AML-193 (cell line): ENCODE results near the gene LRP2BP.

ENCODE experiments used
- DNase-seq, 2 experiments: peaks; one replicate each; lab custom pipeline; 2025; lab: John Stamatoyannopoulos, UW

LRP2BP gene

DNA sequence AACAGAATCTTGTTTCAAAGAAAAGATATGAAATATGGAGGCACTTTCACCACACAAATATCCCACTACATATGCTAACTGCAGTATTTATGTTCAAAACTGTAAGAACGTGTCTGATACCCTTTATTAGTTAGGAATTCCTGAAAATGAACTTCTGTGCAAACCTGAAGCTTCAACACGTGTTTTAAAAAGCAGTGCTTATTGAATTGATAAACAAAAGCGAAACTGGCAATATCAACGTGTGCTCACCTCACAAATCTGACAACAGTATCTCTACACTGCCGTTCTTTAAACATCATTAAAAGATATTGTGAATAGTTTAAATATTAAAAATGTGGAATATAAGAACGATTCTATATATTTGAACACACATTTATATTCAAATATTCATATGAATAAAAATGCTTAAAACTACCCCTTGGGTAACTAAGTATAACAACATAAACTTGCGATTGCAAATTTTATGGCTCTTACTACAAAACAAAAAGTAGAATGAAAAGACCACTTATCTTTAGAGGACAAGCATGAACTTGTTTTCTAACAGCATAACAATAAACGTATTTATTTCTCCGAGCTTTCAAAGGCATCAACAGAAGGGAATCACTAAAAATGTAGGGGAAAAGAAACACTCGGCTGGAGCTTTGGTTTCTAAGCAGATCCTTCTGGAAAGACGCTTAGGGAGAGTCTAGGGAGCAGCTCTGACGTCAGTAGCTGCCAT is at the start of gene LRP2BP:
LRP2BP (minus strand) TSS at position 687 of the 718 bp plus-strand sequence. CDS start 17,738 bp downstream, outside the sequence.
- DNase-seq, result no peak

DNA sequence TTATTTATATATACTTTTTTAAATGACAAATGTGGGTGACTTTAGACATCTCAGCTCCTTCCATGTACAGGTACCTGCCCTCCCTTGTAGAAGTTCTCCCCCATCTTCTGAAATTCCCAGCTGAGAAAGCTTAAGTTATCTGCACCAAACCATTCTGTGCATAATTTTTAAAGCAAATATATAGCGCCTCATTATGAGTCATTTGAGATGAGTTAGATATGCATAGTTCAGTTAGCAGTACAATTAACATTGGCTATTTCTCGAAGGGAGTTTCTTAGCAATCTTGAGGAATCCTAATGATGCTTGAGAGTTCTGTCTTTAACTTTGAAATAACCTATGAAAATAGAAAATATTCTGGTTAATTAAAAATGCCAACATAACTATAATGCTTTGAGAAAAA is 49.5 kb upstream of the LRP2BP start:
- DNase-seq, result no peak

DNA sequence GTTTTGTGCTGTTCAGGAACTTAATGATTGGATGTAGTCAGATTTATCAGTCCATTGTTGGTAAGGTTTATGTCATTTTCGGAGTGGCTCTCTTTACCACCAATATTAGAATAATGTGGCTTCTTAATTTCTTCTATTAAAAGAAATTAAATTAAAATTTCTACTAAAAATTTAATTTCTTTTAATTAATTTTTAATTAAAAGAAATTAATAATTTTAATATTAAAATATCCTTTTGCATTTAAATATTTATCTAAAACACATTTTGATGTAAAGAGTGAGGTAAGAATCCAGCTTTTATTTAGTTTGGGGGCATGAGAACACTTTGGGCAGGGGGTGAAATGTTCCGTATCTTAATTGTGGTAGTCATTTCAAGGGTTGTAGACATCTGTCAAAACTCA is 45.8 kb upstream of the LRP2BP start:
- DNase-seq, result no peak

DNA sequence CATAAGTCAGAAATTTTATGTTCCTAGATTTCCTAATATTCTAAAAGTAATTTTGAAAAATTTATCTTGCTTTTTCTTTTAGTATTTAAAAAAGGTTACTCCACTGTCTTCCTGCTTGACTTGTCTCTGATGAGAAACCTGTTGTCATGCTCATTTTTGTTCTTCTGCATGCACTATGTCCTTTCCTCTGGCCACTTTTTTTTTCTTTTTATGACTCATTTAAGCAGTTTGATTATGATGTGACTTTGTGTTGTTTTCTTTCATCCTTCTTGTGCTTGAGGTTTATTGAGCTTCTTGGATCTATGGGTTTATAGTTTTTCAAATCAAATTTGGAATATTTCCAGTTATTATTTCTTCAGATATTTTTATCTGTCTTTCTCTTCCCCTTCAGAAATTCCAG is 42.1 kb upstream of the LRP2BP start:
- DNase-seq, result no peak

DNA sequence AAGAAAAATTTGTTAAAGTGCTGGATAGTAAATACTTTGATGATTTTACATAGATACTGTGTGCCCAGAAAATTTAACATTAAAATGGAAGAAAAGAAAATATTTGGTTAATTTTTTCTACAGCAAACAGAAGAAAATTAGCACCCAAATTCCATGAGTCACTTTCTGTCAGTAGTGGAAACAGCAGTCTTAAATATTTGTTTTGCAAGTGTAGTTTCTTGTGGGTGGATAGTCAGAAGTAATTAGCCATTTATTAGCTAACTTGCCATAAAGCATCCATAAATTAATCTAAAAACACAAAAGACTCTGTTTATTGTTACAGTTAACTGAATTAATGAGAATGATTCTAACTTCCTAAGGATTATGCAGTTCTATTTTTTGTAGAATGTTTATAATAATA is 39.7 kb upstream of the LRP2BP start:
- no peak for DNase-seq

DNA sequence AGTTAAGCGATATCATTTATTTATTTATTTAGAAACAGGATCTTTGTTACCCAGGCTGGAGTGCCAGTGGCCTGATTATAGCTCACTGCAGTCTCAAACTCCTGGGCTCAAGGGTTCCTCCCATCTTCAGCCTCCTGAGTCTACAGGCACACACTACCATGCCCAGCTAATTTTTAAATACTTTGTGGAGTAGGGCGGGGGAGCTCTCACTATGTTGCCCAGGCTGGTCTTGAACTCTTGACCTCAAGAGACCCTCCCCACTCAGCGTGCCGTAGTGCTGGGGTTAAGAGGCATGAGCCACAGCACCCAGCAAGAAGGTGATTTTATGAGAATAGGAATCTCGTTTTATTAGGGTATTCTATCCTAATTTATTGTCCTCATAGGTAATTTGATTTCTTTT is 33.9 kb upstream of the LRP2BP start:
- no peak for DNase-seq

DNA sequence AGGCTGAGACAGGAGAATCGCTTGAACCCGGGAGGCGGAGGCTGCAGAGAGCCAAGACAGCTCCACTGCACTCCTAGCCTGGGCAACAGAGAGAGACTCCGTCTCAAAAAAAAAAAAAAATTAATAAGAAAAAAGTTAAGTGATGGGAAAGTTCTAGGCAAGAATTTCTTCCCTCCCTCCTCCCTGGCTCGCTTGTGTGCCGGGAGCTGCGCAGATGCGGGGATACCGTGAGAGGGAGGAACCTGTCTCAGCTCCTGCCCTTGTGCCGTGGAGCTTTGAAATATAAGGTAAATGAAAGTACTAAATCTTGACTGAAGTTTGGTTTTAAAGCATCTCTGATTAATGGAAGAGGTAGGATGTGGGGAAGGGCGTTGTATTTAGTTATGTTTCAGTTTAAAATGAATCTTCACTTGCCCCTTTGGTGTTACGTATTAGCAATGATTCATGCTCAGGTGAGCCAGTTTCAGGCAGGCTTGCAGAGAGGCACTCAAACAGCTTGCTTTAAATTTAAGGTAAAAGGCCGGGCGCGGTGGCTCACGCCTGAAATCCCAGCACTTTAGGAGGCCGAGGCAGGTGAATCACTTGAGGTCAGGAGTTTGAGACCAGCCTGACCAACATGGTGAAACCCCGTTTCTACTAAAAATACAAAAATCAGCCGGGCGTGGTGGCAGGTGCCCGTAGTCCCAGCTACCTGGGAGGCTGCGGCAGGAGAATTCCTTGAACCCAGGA is 31.4 kb upstream of the LRP2BP start:
- DNase-seq, result no peak

DNA sequence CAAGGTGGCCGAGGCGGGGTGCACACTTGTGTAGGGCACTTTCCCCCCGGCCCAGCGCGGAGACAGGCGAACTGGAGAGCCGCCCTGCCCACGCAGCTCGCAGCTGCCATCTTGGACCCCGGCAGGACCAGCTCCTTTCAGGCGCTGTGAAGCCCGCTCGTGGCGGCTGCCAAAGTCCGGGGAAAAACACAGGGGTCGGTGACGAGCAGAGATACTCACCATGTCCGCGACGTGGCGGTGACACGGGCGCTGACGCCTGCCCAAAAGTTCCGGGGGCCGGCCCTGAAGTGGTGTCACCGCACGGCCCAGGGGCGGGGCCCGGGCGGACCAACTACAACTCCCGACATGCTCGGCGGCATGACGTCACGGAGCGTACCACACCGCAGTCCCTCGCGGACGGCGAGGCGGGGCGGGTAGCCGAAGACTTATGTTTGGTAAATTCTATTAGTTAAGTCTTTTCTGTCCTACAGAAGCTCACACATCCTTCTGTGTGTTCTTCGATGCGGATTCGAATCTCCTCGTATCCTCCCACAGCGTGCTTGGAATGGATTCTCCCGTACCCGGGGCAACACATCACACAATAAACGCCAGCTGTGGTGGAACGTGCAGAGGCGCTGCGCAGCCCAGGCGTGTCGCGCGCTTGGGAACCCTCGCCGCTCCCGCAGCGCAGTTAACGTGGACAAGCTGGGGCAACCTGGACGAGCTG is 30.1 kb upstream of the LRP2BP start, which contains the start of gene UFSP2:
UFSP2 (minus strand) TSS at position 318 of the 706 bp plus-strand sequence; CDS start at position 222, 96 bp downstream.
- peak; percentile 78 to 89 for DNase-seq

DNA sequence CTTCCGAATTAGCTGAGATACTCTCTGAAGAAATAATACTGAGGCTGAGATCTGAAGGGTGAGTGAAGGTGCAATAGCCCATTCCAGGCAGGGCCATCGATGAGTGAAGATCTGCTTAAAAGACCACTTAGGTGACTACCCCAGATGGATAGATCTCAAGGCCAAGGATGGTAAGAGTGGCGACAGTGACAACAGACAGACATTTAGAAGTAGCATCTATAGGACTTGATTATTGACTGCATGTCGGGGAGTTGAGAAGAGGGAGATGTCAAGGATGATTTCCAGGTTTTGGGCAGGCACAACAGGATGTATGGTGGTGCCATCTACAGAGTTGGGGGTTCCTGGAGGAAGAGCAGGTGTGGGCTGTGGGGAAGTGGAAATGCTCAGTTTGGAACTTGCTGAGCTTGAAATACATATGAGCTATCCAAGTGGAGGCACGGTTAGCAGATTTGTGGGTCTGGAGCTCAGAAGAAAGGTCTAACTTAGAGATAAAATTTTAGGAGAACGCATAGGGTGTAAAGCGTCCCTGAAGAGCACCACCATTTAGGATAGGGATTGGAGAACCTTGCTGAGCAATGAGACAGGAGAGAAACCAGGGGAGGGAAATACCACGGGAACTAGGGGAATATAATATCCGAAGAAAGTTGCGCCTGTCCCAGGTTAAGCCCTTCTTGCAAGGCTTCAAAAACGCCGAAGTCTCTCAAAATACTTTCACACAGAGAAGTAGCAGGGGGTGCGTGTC is 29.4 kb upstream of the LRP2BP start:
- DNase-seq, result peak; percentile 49 to 56

DNA sequence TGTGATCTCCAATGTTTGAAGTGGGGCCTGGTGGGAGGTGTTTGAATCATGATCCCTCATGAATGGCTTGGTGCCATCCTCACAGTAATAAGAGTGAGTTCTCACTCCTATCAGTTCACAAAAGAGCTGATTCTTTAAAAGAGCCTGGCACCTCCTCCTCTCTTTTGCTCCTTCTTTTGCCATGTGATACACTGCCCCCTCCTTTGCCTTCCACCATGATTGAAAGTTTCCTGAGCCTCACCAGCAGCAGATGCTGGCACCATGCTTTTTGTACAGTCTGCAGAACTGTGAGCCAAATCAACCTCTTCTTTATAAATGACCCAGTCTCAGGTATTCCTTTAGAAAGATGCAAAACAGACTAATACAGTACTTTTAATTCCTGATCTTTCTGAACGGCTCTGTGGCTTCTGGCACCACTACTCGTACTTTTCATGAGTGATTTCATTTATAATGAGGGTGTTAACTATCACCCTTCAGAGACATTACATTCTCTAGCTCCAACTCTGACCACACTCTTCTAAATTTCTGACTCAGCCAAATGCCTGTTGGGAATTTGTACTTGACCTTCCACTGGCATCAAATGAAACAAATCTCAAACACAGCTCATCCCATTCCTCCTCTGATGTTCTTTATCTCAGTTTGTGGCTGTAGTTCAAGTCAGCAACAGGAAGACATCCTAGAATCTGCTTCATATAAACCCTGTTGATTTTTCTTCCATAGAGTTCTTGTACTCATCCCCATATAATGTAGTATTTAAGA is 25.8 kb upstream of the LRP2BP start:
- no peak for DNase-seq

DNA sequence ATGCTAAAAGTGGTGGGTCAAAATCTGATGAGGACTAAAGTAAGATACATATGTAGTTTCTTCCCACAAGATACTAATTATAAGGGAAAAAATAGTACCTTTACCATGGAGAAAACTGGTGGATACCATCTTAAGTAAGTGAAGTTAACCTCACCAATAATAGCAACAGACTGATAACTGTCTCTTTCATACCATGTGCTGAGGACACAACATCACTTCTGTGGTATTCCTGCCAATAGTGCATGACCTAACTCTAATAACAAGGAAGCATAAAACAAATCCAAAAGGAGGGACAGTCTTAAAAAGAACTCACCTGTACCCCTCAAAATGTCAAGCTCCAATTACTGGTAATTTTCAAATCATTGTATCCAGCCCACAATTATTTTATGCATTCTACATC is 21.2 kb upstream of the LRP2BP start:
- no peak for DNase-seq

DNA sequence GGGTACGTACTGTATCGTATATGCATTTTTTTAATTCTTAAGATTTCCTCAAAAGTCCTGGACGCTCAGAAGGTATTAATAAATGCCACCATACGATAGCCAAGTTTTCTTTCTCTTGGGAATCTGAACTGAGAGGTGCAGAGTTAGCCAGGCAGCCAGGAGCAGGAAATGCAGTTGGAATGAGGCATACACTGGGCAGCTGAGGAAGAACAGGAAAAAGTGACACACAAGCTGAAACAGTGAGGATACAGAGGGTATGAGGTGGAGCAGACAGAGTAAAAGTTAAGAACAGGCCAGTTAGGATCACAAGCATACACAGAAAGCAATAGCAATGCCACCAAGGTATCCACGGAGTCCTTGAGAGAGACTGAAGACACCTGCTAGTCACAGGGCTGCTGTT is 16.7 kb upstream of the LRP2BP start:
- DNase-seq, result no peak

DNA sequence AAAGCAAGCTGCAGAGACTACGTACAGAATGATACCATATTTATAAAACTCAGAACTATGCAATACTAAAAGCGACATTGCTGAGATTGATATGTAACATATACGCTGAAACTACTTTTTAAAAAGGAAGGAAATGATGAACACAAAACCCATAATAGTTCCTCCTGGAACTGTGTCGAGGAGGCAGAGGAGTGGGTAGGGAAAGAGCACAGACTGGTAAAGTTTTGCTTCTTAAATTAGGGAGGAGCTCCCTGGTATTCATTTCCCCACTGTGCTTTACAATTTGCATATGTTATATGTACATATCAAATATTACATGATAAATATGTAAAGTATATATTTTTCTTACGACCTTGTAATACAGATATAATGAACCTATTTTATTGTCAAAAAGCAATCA is 16.1 kb upstream of the LRP2BP start:
- DNase-seq, result no peak

DNA sequence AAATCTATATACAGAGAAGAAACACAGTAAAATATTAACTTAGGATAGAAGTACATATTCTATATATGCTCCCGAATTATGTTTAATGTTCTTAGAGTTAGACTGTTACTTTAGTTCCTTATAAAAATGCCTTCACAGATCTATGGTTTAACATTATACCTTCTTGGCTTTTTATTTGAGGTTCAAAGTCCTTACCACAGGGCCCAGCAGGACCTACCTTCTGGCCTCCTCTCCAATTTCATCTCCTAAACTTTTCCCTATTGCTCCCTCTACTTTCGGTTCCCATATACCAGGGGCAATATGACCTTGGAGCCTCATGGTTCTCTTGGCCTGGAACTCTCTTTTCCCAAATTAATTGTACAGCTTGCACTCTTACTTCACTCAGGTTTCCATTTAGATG is 12.7 kb upstream of the LRP2BP start:
- no peak for DNase-seq

DNA sequence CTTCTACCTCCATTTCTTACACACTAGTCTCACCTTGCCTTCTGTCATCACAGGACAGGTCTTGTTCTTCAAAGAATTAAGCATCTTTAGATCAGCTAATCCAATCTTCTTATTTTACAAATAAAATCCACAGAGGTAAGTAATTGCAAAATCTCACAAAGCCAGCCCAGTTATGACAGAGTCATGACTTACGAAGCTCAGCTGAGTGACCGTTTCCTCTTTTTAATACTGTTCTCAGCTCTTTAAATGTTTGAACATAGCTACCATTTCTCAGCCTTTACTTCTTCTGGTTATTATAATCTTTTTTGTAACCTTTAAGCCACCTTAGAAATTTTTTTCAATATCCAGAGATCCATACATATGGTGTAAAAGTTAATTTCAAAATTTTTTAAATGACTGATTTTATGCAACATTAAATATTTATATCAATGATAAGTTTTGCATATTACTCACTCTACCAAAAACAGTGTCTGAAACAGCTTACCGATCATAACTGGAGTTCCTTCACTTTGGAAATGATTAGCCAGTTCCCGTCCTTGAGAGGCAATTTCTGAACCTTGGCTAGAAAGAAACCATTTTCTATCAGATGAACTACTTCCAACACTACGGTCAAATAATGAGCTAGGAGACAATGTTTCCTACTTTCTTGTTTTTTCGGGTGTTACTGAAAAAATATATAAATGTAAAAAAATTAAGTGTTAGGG is 9.7 kb upstream of the LRP2BP start:
- no peak for DNase-seq

DNA sequence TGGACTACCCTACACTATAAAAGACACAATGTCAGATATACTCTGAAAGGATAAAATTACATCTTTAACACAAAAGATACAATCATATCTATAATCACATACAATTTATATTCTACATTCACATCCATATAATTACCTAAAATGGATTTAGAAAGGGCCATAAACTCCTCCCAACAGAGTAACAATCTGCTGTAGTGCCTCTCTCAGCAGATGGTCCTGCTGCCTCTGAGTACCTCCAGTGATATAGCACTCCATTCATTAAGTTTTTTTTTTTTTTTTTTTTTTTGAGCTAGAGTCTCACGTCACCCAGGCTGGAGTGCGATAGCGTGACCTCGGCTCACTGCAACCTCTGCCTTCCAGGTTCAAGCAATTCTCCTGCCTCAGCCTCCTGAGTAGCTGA is 8.3 kb upstream of the LRP2BP start:
- DNase-seq, result no peak

DNA sequence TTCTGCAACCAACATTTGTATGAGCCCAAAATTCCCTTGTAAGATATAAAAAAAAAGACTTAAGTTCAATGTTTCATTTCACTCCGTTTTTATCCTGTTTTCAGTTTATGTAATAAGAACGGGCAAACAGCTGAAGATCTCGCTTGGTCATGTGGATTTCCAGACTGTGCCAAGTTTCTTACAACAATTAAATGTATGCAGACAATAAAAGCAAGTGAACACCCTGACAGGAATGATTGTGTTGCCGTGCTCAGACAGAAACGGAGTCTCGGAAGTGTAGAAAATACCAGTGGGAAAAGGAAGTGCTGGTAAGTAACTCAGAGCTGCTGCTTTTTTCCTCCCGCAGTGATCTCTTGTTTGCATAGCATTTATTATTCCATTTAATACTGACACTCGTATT is 3.7 kb upstream of the LRP2BP start:
- no peak for DNase-seq

DNA sequence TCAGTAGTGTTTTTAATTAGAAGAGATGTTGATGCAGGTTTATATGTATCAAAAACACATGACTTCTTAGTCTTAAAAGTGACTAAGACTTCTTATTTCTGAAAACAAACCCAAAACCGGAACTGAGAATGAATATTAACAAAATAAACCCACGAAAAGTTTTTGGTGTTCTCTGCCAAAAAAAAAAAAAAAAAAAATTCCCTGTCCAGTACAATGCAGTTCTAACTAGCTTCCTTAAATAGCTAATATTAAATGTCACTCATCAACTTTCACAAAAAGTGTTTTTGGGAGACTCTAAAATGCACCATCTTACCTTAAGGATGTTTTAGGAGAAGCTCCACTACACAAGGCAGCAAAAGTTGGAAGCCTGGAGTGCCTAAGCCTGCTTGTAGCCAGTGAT is 2.9 kb upstream of the LRP2BP start:
- DNase-seq, result no peak

DNA sequence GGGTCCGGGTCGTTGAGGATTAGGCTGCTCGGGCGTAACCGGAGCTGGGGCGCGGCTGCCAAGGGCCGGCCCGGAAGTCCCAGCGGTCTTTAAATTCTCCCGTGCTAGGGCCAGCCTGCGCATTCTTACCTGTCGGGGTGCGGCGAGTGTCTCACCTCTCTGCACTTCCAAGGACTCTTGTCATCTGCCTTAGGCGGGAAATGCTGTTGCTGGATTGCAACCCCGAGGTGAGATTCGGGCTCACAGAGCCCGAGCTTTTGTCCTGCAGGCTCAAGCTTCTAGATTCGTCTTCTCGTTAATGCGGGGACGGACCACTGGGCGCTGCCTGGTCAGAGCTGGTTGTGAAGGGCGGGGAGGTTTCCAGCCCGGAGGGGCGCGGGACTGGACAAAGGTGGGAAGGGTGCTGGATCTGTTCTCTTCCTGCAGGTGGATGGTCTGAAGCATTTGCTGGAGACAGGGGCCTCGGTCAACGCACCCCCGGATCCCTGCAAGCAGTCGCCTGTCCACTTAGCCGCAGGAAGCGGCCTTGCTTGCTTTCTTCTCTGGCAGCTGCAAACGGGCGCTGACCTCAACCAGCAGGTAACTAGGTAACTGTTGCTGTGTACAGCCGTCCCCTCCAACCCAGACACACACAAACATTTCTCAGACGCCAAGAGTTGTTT is 1.1 kb upstream of the LRP2BP start, which contains the start of gene ANKRD37:
ANKRD37 (plus strand) TSS at position 118 of the 662 bp plus-strand sequence; CDS start at position 201, 83 bp downstream.
- DNase-seq, result no peak
